HEK293 (cell line): ENCODE results near the gene PORCN.

Experiments
- CTCF ChIA-PET: fragments of 350-600 bp; formaldehyde crosslinking; extraction: SDS; loops from one replicate; lab custom pipeline; 2021; ENCODE audit warnings: antibody characterized with exemption; lab: Yijun Ruan, JAX
- POLR2A ChIA-PET: fragments of 300-600 bp; formaldehyde crosslinking; extraction: SDS; loops from one replicate; lab custom pipeline; 2020; ENCODE audit warnings: antibody characterized with exemption, inconsistent platforms; lab: Yijun Ruan, JAX
- H3K27ac ChIP-seq: fragments of 200-500 bp; sonication (Bioruptor generic); 2 replicates; pipeline ENCODE4 v1.5.1; 2014; ENCODE audit warnings: low read depth, low read length, control low read depth, inconsistent platforms; ENCODE audit errors: extremely low read depth
- H3K36me3 ChIP-seq, 2 experiments: fragments of 200-500 bp in 1 of 2; sonication (Bioruptor generic) in 1 of 2; 1 replicate in 1 of 2; 2 replicates in 1 of 2; pipeline ENCODE4 v1.5.1; 2014 to 2017; ENCODE audit warnings: inconsistent platforms in 2 of 2, low read length in 2 of 2; ENCODE audit not compliant: control insufficient read depth in 2 of 2, insufficient read depth in 1 of 2
- H3K4me1 ChIP-seq: fragments of 200-500 bp; sonication (Bioruptor generic); 2 replicates; pipeline ENCODE4 v1.5.1; 2014; ENCODE audit warnings: mild to moderate bottlenecking, low read length, inconsistent platforms; ENCODE audit not compliant: control insufficient read depth, insufficient read depth
- H3K4me3 ChIP-seq: 2 replicates; pipeline ENCODE4 v1.5.1; 2011; ENCODE audit warnings: low read depth, mild to moderate bottlenecking, control low read depth, low read length, moderate library complexity
- H3K9me3 ChIP-seq: fragments of 200-500 bp; sonication (Bioruptor generic); 2 replicates; pipeline ENCODE4 v1.5.1; 2014; ENCODE audit warnings: low read depth, low read length, inconsistent platforms; ENCODE audit not compliant: control insufficient read depth, insufficient read depth
- GLIS2 ChIP-seq: fragments of 450-650 bp; formaldehyde crosslinking; IDR thresholded peaks from 2 replicates; pipeline ENCODE4 v1.5.1; 2016; ENCODE audit warnings: missing biosample characterization, missing genetic modification characterization
- HOXD13 ChIP-seq: sonication (generic); formaldehyde crosslinking; IDR thresholded peaks from 2 replicates; pipeline ENCODE4 v1.8.0; 2022; ENCODE audit warnings: missing genetic modification reagents, borderline replicate concordance
- SALL2 ChIP-seq: fragments of 450-650 bp; formaldehyde crosslinking; IDR thresholded peaks from 2 replicates; pipeline ENCODE4 v1.5.0; 2017; ENCODE audit warnings: missing biosample characterization, mild to moderate bottlenecking, missing genetic modification characterization, borderline replicate concordance
- SP3 ChIP-seq: fragments of 450-650 bp; formaldehyde crosslinking; IDR thresholded peaks from 2 replicates; pipeline ENCODE4 v1.5.1; 2016; ENCODE audit warnings: missing biosample characterization, missing genetic modification characterization
- YY2 ChIP-seq: fragments of 450-650 bp; formaldehyde crosslinking; IDR thresholded peaks from 2 replicates; pipeline ENCODE4 v1.5.1; 2016; ENCODE audit warnings: missing biosample characterization, missing genetic modification characterization
- ZFP37 ChIP-seq: fragments of 450-650 bp; formaldehyde crosslinking; IDR thresholded peaks from 2 replicates; pipeline ENCODE4 v1.5.1; 2016; ENCODE audit warnings: missing biosample characterization, missing genetic modification characterization
- ZNF174 ChIP-seq: fragments of 450-650 bp; formaldehyde crosslinking; IDR thresholded peaks from 2 replicates; pipeline ENCODE4 v1.5.0; 2017; ENCODE audit warnings: missing biosample characterization, mild to moderate bottlenecking, missing genetic modification characterization
- ZNF211 ChIP-seq: fragments of 450-650 bp; formaldehyde crosslinking; IDR thresholded peaks from 2 replicates; pipeline ENCODE4 v1.5.1; 2016; ENCODE audit warnings: low read depth, missing biosample characterization, missing genetic modification characterization
- ZNF23 ChIP-seq: fragments of 450-650 bp; formaldehyde crosslinking; IDR thresholded peaks from 2 replicates; pipeline ENCODE4 v1.5.1; 2016; ENCODE audit warnings: missing biosample characterization, missing genetic modification characterization, borderline replicate concordance
- ZNF274 ChIP-seq, 2 experiments: fragments of 200-500 bp in 1 of 2; fragments of 450-650 bp in 1 of 2; sonication (Bioruptor generic) in 1 of 2; formaldehyde crosslinking in 1 of 2; IDR thresholded peaks; 2 replicates each; pipeline versions ENCODE4 v1.5.1 to v1.6.1; 2014 to 2016; ENCODE audit warnings: borderline replicate concordance in 1 of 2, inconsistent platforms in 1 of 2, low read length in 1 of 2, missing biosample characterization in 1 of 2, missing genetic modification characterization in 1 of 2
- ZNF292 ChIP-seq: fragments of 450-650 bp; formaldehyde crosslinking; IDR thresholded peaks from 2 replicates; pipeline ENCODE4 v1.5.1; 2016; ENCODE audit warnings: low read depth, missing biosample characterization, missing genetic modification characterization, borderline replicate concordance
- ZNF311 ChIP-seq: fragments of 450-650 bp; formaldehyde crosslinking; IDR thresholded peaks from 2 replicates; pipeline ENCODE4 v1.5.1; 2017; ENCODE audit warnings: missing biosample characterization, missing genetic modification characterization, borderline replicate concordance
- ZNF324 ChIP-seq: fragments of 450-650 bp; formaldehyde crosslinking; IDR thresholded peaks from 2 replicates; pipeline ENCODE4 v1.5.1; 2016; ENCODE audit warnings: missing biosample characterization, missing genetic modification characterization
- ZNF366 ChIP-seq: fragments of 450-650 bp; formaldehyde crosslinking; conservative IDR thresholded peaks from 2 replicates; pipeline ENCODE4 v1.5.1; 2016; ENCODE audit warnings: missing biosample characterization, missing genetic modification characterization
- ZNF654 ChIP-seq: fragments of 450-650 bp; formaldehyde crosslinking; IDR thresholded peaks from 2 replicates; pipeline ENCODE4 v1.5.1; 2016; ENCODE audit warnings: low read depth, missing biosample characterization, missing genetic modification characterization
- ZNF791 ChIP-seq: fragments of 450-650 bp; formaldehyde crosslinking; IDR thresholded peaks from 2 replicates; pipeline ENCODE4 v1.5.1; 2016; ENCODE audit warnings: missing biosample characterization, missing genetic modification characterization
- ZSCAN16 ChIP-seq: fragments of 450-650 bp; formaldehyde crosslinking; IDR thresholded peaks from 2 replicates; pipeline ENCODE4 v1.5.1; 2016; ENCODE audit warnings: missing biosample characterization, missing genetic modification characterization
- TF ChIP-seq, protein P1 (sequence below): fragments of 450-650 bp; formaldehyde crosslinking; IDR thresholded peaks from 2 replicates; pipeline ENCODE4 v1.5.1; 2016; ENCODE audit warnings: missing biosample characterization, missing genetic modification characterization, borderline replicate concordance
- TF ChIP-seq, protein P2 (sequence below): fragments of 450-650 bp; formaldehyde crosslinking; IDR thresholded peaks from 2 replicates; pipeline ENCODE4 v1.5.1; 2016; ENCODE audit warnings: missing biosample characterization, missing genetic modification characterization
- TF ChIP-seq, protein P3 (sequence below): fragments of 450-650 bp; formaldehyde crosslinking; IDR thresholded peaks from 2 replicates; pipeline ENCODE4 v1.5.1; 2016; ENCODE audit warnings: missing biosample characterization, missing genetic modification characterization
- TF ChIP-seq, protein P4 (sequence below): fragments of 450-650 bp; formaldehyde crosslinking; IDR thresholded peaks from 2 replicates; pipeline ENCODE4 v1.5.1; 2017; ENCODE audit warnings: missing biosample characterization, missing genetic modification characterization
- TF ChIP-seq, protein P5 (sequence below): fragments of 450-650 bp; formaldehyde crosslinking; IDR thresholded peaks from 2 replicates; pipeline ENCODE4 v1.5.1; 2016; ENCODE audit warnings: missing biosample characterization, missing genetic modification characterization, borderline replicate concordance

PORCN gene

DNA sequence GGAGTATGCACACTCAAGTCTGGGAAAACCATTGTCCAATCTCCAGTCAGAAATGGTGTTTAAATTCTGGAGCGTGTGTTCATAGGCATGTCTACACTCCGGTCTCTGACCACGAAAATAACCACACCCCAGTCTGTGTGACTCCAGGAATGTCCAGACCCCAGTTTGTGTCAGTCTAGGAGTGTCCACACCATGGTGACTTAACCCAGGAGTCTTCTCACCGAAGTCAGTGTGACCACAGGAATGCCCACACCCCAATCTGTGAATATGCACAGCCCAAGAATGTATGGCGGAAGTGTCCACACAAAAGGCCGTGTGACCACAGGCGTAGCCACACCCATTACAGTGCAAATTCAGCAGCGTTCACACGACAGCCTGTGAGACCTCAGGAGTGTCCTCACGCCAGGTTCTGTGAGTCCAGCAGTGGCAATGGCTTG, 21.4 kb upstream of the PORCN start:
- POLR2A ChIA-PET = no interaction called here
- TF ChIP-seq ZNF324 (tag by site-specific recombination) (no peak), ZNF174 (tag by site-specific recombination) (no peak), ZNF791 (tag by site-specific recombination) (no peak), ZNF211 (tag by site-specific recombination) (no peak), ZNF23 (no peak)
- TF ChIP-seq, all 188 proteins: peak for 0

DNA sequence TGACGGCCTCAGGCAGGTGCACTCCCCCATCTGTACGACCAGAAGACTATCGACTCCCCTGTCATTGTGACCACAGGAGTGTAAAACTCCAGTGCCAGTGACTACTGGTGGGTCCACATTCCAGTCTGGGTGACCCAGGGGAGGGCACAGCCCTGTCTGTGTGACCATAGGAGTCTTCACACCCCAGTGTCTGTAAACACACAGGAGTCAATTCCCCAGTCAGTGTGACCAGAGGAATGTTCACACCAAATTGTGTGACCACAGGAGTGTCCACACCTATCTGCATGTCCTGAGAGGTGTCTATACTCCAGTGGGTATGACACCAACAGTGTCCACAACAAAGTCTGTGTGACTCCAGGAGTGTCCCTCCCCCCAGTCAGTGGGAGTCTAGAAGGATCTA, 20.8 kb upstream of the PORCN start:
- Histone ChIP-seq H3K4me1 (no peaks in the 10 kb centered on the region), H3K4me3 (no peak overlapping the region), H3K36me3 (peaks cover 0 to 27% of the 10 kb centered on the region in 2 experiments), H3K9me3 (no peaks in the 10 kb centered on the region), H3K27ac (no peak overlapping the region)
- TF ChIP-seq, protein P1, sequence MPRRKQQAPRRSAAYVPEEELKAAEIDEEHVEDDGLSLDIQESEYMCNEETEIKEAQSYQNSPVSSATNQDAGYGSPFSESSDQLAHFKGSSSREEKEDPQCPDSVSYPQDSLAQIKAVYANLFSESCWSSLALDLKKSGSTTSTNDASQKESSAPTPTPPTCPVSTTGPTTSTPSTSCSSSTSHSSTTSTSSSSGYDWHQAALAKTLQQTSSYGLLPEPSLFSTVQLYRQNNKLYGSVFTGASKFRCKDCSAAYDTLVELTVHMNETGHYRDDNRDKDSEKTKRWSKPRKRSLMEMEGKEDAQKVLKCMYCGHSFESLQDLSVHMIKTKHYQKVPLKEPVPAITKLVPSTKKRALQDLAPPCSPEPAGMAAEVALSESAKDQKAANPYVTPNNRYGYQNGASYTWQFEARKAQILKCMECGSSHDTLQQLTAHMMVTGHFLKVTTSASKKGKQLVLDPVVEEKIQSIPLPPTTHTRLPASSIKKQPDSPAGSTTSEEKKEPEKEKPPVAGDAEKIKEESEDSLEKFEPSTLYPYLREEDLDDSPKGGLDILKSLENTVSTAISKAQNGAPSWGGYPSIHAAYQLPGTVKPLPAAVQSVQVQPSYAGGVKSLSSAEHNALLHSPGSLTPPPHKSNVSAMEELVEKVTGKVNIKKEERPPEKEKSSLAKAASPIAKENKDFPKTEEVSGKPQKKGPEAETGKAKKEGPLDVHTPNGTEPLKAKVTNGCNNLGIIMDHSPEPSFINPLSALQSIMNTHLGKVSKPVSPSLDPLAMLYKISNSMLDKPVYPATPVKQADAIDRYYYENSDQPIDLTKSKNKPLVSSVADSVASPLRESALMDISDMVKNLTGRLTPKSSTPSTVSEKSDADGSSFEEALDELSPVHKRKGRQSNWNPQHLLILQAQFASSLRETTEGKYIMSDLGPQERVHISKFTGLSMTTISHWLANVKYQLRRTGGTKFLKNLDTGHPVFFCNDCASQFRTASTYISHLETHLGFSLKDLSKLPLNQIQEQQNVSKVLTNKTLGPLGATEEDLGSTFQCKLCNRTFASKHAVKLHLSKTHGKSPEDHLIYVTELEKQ (tag by site-specific recombination) = no peak
- TF ChIP-seq, protein P2, sequence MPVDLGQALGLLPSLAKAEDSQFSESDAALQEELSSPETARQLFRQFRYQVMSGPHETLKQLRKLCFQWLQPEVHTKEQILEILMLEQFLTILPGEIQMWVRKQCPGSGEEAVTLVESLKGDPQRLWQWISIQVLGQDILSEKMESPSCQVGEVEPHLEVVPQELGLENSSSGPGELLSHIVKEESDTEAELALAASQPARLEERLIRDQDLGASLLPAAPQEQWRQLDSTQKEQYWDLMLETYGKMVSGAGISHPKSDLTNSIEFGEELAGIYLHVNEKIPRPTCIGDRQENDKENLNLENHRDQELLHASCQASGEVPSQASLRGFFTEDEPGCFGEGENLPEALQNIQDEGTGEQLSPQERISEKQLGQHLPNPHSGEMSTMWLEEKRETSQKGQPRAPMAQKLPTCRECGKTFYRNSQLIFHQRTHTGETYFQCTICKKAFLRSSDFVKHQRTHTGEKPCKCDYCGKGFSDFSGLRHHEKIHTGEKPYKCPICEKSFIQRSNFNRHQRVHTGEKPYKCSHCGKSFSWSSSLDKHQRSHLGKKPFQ (tag by site-specific recombination) = peak; percentile 97
- ChIA-PET POLR2A (no interaction called here), CTCF (no interaction called here)

More for the DNA sequence above, 21.4 kb upstream of the PORCN start:
- Histone ChIP-seq H3K4me1 (no peaks in the 10 kb centered on the region), H3K27ac (no peak overlapping the region), H3K36me3 (peaks cover 0 to 34% of the 10 kb centered on the region in 2 experiments), H3K4me3 (no peak overlapping the region), H3K9me3 (no peaks in the 10 kb centered on the region)
- CTCF ChIA-PET = no interaction called here

DNA sequence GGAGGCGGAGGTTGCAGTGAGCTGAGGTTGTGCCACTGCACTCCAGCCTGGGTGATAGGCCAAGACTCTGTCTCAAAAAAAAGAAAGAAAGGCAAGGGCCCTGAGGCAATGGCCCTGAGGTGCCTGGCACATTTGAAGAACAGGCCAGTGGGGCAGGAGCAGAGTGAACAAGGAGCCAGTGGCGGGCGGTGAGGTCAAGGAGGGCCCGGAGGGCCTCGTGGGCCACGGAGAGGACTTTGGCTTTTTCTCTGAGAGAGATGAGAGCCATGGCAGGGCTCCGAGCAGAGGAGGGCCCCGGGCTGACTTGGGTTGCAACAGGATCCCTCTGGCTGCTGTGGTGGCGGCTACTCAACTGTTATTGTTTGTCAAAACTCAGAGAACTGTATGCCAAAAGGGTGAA, 19.5 kb upstream of the PORCN start:
- Histone ChIP-seq H3K27ac (no peak overlapping the region), H3K36me3 (peaks cover 0 to 19% of the 10 kb centered on the region in 2 experiments; a peak in 2 of 3 replicates), H3K4me3 (no peak overlapping the region), H3K9me3 (no peaks in the 10 kb centered on the region), H3K4me1 (no peaks in the 10 kb centered on the region)
- CTCF ChIA-PET = no interaction called here
- POLR2A ChIA-PET = no interaction called here
- no peak for TF ChIP-seq ZNF274 (IDR thresholded peaks at IDR 0.05; ENCODE audit: low read length)
- no peak for TF ChIP-seq ZNF274 (tag by site-specific recombination; IDR thresholded peaks at IDR 0.05; ENCODE audit: borderline replicate concordance)
- TF ChIP-seq, protein P3, sequence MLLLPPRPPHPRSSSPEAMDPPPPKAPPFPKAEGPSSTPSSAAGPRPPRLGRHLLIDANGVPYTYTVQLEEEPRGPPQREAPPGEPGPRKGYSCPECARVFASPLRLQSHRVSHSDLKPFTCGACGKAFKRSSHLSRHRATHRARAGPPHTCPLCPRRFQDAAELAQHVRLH = no peak
- TF ChIP-seq, protein P4, sequence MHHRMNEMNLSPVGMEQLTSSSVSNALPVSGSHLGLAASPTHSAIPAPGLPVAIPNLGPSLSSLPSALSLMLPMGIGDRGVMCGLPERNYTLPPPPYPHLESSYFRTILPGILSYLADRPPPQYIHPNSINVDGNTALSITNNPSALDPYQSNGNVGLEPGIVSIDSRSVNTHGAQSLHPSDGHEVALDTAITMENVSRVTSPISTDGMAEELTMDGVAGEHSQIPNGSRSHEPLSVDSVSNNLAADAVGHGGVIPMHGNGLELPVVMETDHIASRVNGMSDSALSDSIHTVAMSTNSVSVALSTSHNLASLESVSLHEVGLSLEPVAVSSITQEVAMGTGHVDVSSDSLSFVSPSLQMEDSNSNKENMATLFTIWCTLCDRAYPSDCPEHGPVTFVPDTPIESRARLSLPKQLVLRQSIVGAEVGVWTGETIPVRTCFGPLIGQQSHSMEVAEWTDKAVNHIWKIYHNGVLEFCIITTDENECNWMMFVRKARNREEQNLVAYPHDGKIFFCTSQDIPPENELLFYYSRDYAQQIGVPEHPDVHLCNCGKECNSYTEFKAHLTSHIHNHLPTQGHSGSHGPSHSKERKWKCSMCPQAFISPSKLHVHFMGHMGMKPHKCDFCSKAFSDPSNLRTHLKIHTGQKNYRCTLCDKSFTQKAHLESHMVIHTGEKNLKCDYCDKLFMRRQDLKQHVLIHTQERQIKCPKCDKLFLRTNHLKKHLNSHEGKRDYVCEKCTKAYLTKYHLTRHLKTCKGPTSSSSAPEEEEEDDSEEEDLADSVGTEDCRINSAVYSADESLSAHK (tag by site-specific recombination) = no peak
- no peak for TF ChIP-seq SALL2 (tag by site-specific recombination)
- TF ChIP-seq GLIS2 (tag by site-specific recombination) = no peak
- no peak for TF ChIP-seq ZNF311 (tag by site-specific recombination)
- TF ChIP-seq ZSCAN16 = no peak
- TF ChIP-seq HOXD13 (CRISPR knock-in tag) = no peak
- TF ChIP-seq, protein P5, sequence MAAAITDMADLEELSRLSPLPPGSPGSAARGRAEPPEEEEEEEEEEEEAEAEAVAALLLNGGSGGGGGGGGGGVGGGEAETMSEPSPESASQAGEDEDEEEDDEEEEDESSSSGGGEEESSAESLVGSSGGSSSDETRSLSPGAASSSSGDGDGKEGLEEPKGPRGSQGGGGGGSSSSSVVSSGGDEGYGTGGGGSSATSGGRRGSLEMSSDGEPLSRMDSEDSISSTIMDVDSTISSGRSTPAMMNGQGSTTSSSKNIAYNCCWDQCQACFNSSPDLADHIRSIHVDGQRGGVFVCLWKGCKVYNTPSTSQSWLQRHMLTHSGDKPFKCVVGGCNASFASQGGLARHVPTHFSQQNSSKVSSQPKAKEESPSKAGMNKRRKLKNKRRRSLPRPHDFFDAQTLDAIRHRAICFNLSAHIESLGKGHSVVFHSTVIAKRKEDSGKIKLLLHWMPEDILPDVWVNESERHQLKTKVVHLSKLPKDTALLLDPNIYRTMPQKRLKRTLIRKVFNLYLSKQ (tag by site-specific recombination) = no peak
- TF ChIP-seq ZNF366 (tag by site-specific recombination) = no peak
- TF ChIP-seq ZFP37 (tag by site-specific recombination) = no peak
- no peak for TF ChIP-seq ZNF791 (tag by site-specific recombination)
- no peak for TF ChIP-seq ZNF292 (tag by site-specific recombination)
- no peak for TF ChIP-seq ZNF654 (tag by site-specific recombination)
- TF ChIP-seq SP3 (tag by site-specific recombination) = no peak
- no peak for TF ChIP-seq YY2
